H9 (cell line): ENCODE measurements around the gene POU2AF1. TPM values are rescaled to one million over a fixed set of nuclear protein-coding genes. Genes with fewer than 3 reads are reported as not detected.

Experiments used
- DNase-seq: peaks from one replicate; pipeline ENCODE4 v3.0.0-alpha.2; 2017
- H2AFZ ChIP-seq: one replicate; pipeline ENCODE4 v1.6.1; 2013; ENCODE audit warnings: mild to moderate bottlenecking, low read length, control low read depth, moderate library complexity
- H2AK5ac ChIP-seq: 2 replicates; pipeline ENCODE4 v1.6.1; 2013; ENCODE audit warnings: low read length, control low read depth, mixed read lengths; ENCODE audit not compliant: insufficient read length
- H2BK120ac ChIP-seq: one replicate; pipeline ENCODE4 v1.6.1; 2013; ENCODE audit warnings: low read depth, mild to moderate bottlenecking, low read length, control low read depth, inconsistent platforms; ENCODE audit not compliant: poor library complexity, severe bottlenecking
- H2BK12ac ChIP-seq: 2 replicates; pipeline ENCODE4 v1.6.1; 2013; ENCODE audit warnings: low read length, control low read depth, mixed read lengths, low read depth; ENCODE audit not compliant: insufficient read length
- H2BK15ac ChIP-seq: 2 replicates; pipeline ENCODE4 v1.6.1; 2013; ENCODE audit warnings: low read depth, low read length, control low read depth
- H2BK20ac ChIP-seq: one replicate; pipeline ENCODE4 v1.6.1; 2013; ENCODE audit warnings: low read depth, mild to moderate bottlenecking, low read length, control low read depth, inconsistent platforms; ENCODE audit not compliant: poor library complexity, severe bottlenecking
- H2BK5ac ChIP-seq: 2 replicates; pipeline ENCODE4 v1.6.1; 2013; ENCODE audit warnings: low read length, control low read depth, mixed read lengths; ENCODE audit not compliant: insufficient read length
- H3K14ac ChIP-seq: 2 replicates; pipeline ENCODE4 v1.6.1; 2013; ENCODE audit warnings: low read length, control low read depth; ENCODE audit not compliant: insufficient read depth
- H3K18ac ChIP-seq: 2 replicates; pipeline ENCODE4 v1.6.1; 2013; ENCODE audit warnings: low read depth, mild to moderate bottlenecking, mixed read lengths, low read length, control low read depth; ENCODE audit not compliant: insufficient read length
- H3K23ac ChIP-seq: 2 replicates; pipeline ENCODE4 v1.6.1; 2013; ENCODE audit warnings: low read length, control low read depth, mixed read lengths, low read depth; ENCODE audit not compliant: insufficient read length
- H3K23me2 ChIP-seq: 2 replicates; pipeline ENCODE4 v1.6.1; 2013; ENCODE audit warnings: low read depth, mild to moderate bottlenecking, mixed read lengths, low read length, control low read depth; ENCODE audit not compliant: insufficient read length, poor library complexity, severe bottlenecking
- H3K27ac ChIP-seq: 2 replicates; pipeline ENCODE4 v1.5.1; 2013; ENCODE audit warnings: low read length, control low read depth, mixed read lengths, low read depth; ENCODE audit not compliant: insufficient read length
- H3K27me3 ChIP-seq: 2 replicates; pipeline ENCODE4 v1.6.1; 2013; ENCODE audit warnings: low read length, control low read depth, inconsistent platforms; ENCODE audit not compliant: insufficient read depth
- H3K4ac ChIP-seq: 2 replicates; pipeline ENCODE4 v1.6.1; 2013; ENCODE audit warnings: low read depth, mild to moderate bottlenecking, control low read depth, inconsistent platforms, low read length, moderate library complexity
- H3K4me1 ChIP-seq: 2 replicates; pipeline ENCODE4 v1.6.1; 2013; ENCODE audit warnings: low read length, control low read depth, inconsistent platforms; ENCODE audit not compliant: insufficient read depth
- H3K4me2 ChIP-seq: 2 replicates; pipeline ENCODE4 v1.6.1; 2013; ENCODE audit warnings: low read length, control low read depth, mixed read lengths; ENCODE audit not compliant: insufficient read length, insufficient read depth
- H3K56ac ChIP-seq: 2 replicates; pipeline ENCODE4 v1.6.1; 2013; ENCODE audit warnings: low read depth, mild to moderate bottlenecking, mixed read lengths, low read length, control low read depth; ENCODE audit not compliant: insufficient read length
- H3K79me1 ChIP-seq: 2 replicates; pipeline ENCODE4 v1.6.1; 2013; ENCODE audit warnings: low read depth, mild to moderate bottlenecking, moderate library complexity, low read length, control low read depth, inconsistent platforms; ENCODE audit not compliant: insufficient read depth, poor library complexity, severe bottlenecking
- H3K79me2 ChIP-seq: 2 replicates; pipeline ENCODE4 v1.6.1; 2013; ENCODE audit warnings: low read length, control low read depth, inconsistent platforms; ENCODE audit not compliant: insufficient read depth
- H3K9ac ChIP-seq: 2 replicates; pipeline ENCODE4 v1.6.1; 2013; ENCODE audit warnings: low read length, control low read depth, mixed read lengths; ENCODE audit not compliant: insufficient read length; ENCODE audit errors: extremely low read depth
- H3K9me3 ChIP-seq: one replicate; pipeline ENCODE4 v1.6.1; 2013; ENCODE audit warnings: low read depth, low read length, inconsistent platforms; ENCODE audit not compliant: control insufficient read depth
- H3T11ph ChIP-seq: one replicate; pipeline ENCODE4 v1.6.1; 2013; ENCODE audit warnings: mild to moderate bottlenecking, low read length, control low read depth, inconsistent platforms
- H4K20me1 ChIP-seq: one replicate; pipeline ENCODE4 v1.6.1; 2013; ENCODE audit not compliant: control insufficient read depth, insufficient read length, insufficient read depth
- H4K5ac ChIP-seq: 2 replicates; pipeline ENCODE4 v1.6.1; 2013; ENCODE audit warnings: low read depth, mild to moderate bottlenecking, mixed read lengths, low read length, control low read depth; ENCODE audit not compliant: insufficient read length
- H4K8ac ChIP-seq: replicated peaks from 2 replicates; pipeline ENCODE4 v1.6.1; 2013; ENCODE audit warnings: low read length, control low read depth, mixed read lengths, low read depth; ENCODE audit not compliant: insufficient read length
- H4K91ac ChIP-seq: 2 replicates; pipeline ENCODE4 v1.6.1; 2013; ENCODE audit warnings: low read depth, mild to moderate bottlenecking, moderate library complexity, mixed read lengths, low read length, control low read depth; ENCODE audit not compliant: insufficient read length
- H3K27ac Mint-ChIP-seq, 3 experiments: 2 replicates in 2 of 3; 3 replicates in 1 of 3; pipeline ENCODE4 v1.8.0; 2020 to 2021; ENCODE audit warnings: mixed read lengths in 3 of 3, mild to moderate bottlenecking in 1 of 3, moderate library complexity in 1 of 3
- H3K27me3 Mint-ChIP-seq: 2 replicates; pipeline ENCODE4 v1.8.0; 2021; ENCODE audit warnings: low read depth, mild to moderate bottlenecking, moderate library complexity, mixed read lengths
- H3K36me3 Mint-ChIP-seq, 3 experiments: 2 replicates in 2 of 3; 3 replicates in 1 of 3; pipeline ENCODE4 v1.8.0; 2020 to 2021; ENCODE audit warnings: low read depth in 3 of 3, mixed read lengths in 3 of 3; ENCODE audit not compliant: insufficient read depth in 1 of 3
- H3K4me1 Mint-ChIP-seq, 2 experiments: 2 replicates each; pipeline ENCODE4 v1.8.0; 2020; ENCODE audit warnings: mixed read lengths in 2 of 2
- H3K4me3 Mint-ChIP-seq, 2 experiments: 2 replicates in 1 of 2; 3 replicates in 1 of 2; pipeline ENCODE4 v1.8.0; 2020 to 2021; ENCODE audit warnings: mild to moderate bottlenecking in 2 of 2, mixed read lengths in 2 of 2, moderate library complexity in 1 of 2
- H3K9me3 Mint-ChIP-seq, 2 experiments: 2 replicates in 1 of 2; 3 replicates in 1 of 2; pipeline ENCODE4 v1.8.0; 2020; ENCODE audit warnings: mild to moderate bottlenecking in 2 of 2, mixed read lengths in 2 of 2, moderate library complexity in 1 of 2
- CTCF ChIP-seq: fragments of 200-600 bp; sonication (generic); conservative IDR thresholded peaks from 3 replicates; pipeline ENCODE4 v1.8.0; 2021; ENCODE audit warnings: antibody characterized with exemption, mild to moderate bottlenecking
- WGBS: extraction: QIAGEN DNeasy Blood & Tissue Kit; methylation state at CpG from one replicate; pipeline ENCODE4 v1.1.7; 2013; ENCODE audit warnings: missing lambda C conversion rate, low lambda C conversion rate, mixed read lengths; ENCODE audit not compliant: insufficient read length; ENCODE audit errors: extremely low coverage; 5-methylcytosine and 5-hydroxymethylcytosine counted together
- total RNA-seq: library from RNA; stranded (reverse); gene quantifications from 2 replicates; pipeline ENCODE4 v1.2.1, GENCODE V29; 2021

The POU2AF1 gene
- total RNA-seq, 1 experiment from 2014 or later = not detected

DNA sequence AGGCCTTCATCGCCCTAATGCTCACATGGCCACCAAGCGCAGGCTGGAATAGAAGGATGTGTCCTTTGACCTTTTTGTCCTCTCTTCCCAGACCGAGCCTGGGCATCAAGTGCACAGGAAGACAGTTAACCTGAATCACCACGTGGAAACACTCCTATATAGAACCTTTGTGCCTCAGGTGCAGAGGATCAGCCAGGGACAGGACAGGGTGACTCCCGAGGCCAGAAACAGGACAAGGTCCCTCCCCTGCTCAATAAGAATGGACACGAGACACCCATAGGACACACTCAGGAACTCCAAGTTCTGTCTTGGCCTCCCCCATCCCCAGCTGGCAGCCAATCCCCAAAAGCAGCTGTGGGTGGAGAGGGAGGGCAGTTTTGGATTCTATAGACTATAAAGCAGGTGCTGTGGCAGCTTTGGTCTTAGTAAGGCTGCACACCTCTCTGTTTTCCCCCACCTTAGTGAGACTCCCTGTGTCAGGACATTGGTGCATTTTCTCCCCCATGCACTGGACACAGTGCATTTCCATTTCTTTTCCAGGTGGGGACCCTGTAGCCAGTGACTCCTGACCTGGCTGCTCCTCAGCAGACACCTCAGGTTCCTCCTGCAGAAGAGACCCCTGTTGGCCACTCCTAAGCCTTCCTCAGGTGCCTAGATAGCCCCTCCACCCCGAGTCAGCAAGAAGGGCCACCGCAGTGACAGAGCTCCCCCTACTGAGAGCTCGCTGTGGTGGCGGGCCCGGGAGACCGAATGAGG lies 43.6 kb upstream of the POU2AF1 start:
- Mint-ChIP-seq H3K27ac (peak overlapping the region in 1 of 3 experiments; percentile 77; a peak in 2 of 7 replicates), H3K27me3 (no peaks in the 10 kb centered on the region), H3K9me3 (no peaks in the 10 kb centered on the region), H3K4me1 (peaks cover 0 to 3% of the 10 kb centered on the region in 2 experiments; a peak in 2 of 4 replicates), H3K36me3 (no peaks in the 10 kb centered on the region), H3K4me3 (no peak overlapping the region)
- Histone ChIP-seq H2AFZ (no peak overlapping the region), H3K9ac (no peak overlapping the region), H3K27me3 (no peaks in the 10 kb centered on the region), H3T11ph (no peak overlapping the region), H3K79me1 (no peaks in the 10 kb centered on the region), H2BK15ac (no peak overlapping the region), H3K27ac (no peak overlapping the region), H3K9me3 (no peaks in the 10 kb centered on the region), H3K4me2 (no peak overlapping the region), H3K14ac (no peak overlapping the region), H4K20me1 (no peaks in the 10 kb centered on the region), H4K5ac (no peak overlapping the region), H3K18ac (no peak overlapping the region), H2AK5ac (no peak overlapping the region), H2BK120ac (no peak overlapping the region), H3K23me2 (no peaks in the 10 kb centered on the region), H3K56ac (no peak overlapping the region), H4K91ac (no peak overlapping the region), H2BK20ac (no peak overlapping the region), H3K4ac (no peak overlapping the region), H2BK12ac (no peak overlapping the region), H3K23ac (no peak overlapping the region), H3K79me2 (no peaks in the 10 kb centered on the region), H2BK5ac (no peak overlapping the region), H4K8ac (no peak overlapping the region), H3K4me1 (no peaks in the 10 kb centered on the region)
- TF ChIP-seq CTCF = peak; percentile 97
- WGBS = no CpG with 5 or more reads among the region's 12 CpGs
- peak; percentile 88 for DNase-seq
